Neural cell (in vitro differentiated cells): Measurements from ENCODE around the gene SYTL4.

ENCODE experiments used
- CTCF ChIP-seq: fragments of 450-650 bp; IDR thresholded peaks from 2 replicates; pipeline ENCODE4 v1.5.1; 2014; ENCODE audit warnings: antibody characterized with exemption, mild to moderate bottlenecking, moderate library complexity; ENCODE audit not compliant: poor library complexity, severe bottlenecking
- EZH2 ChIP-seq: fragments of 200-600, 300-800 bp; shearing (Covaris generic), sonication (generic); IDR thresholded peaks from 2 replicates; pipeline ENCODE4 v1.6.1; 2014; ENCODE audit warnings: antibody characterized with exemption, low read length, borderline replicate concordance, mild to moderate bottlenecking; ENCODE audit not compliant: insufficient read depth, poor library complexity, severe bottlenecking
- RAD21 ChIP-seq: fragments of 450-650 bp; conservative IDR thresholded peaks from 2 replicates; pipeline ENCODE4 v1.6.1; 2014; ENCODE audit warnings: antibody characterized with exemption, mild to moderate bottlenecking, moderate library complexity
- REST ChIP-seq: IDR thresholded peaks from 2 replicates; pipeline ENCODE4 v1.6.1; 2012; ENCODE audit warnings: borderline replicate concordance
- SMC3 ChIP-seq: fragments of 450-650 bp; conservative IDR thresholded peaks from 2 replicates; pipeline ENCODE4 v1.6.1; 2014; ENCODE audit warnings: antibody characterized with exemption, mild to moderate bottlenecking, moderate library complexity; ENCODE audit not compliant: poor library complexity

GRCh38 chrX:100635040-100635439 is 96.9 kb downstream of the SYTL4 start:
- TF ChIP-seq CTCF, result no peak
- TF ChIP-seq RAD21, result no peak
- no peak for TF ChIP-seq EZH2
- TF ChIP-seq SMC3, result no peak
- no peak for TF ChIP-seq REST
